Ishikawa (cell line): Measurements from ENCODE around the gene SEMA6A.

ENCODE experiments used
- CEBPB ChIP-seq: IDR thresholded peaks from 2 replicates; pipeline ENCODE4 v1.6.1; 2012
- NFIC ChIP-seq: IDR thresholded peaks from 2 replicates; pipeline ENCODE4 v1.6.1; 2012
- TF ChIP-seq, protein P1 (sequence below): IDR thresholded peaks from 2 replicates; pipeline ENCODE4 v1.6.1; 2012

DNA sequence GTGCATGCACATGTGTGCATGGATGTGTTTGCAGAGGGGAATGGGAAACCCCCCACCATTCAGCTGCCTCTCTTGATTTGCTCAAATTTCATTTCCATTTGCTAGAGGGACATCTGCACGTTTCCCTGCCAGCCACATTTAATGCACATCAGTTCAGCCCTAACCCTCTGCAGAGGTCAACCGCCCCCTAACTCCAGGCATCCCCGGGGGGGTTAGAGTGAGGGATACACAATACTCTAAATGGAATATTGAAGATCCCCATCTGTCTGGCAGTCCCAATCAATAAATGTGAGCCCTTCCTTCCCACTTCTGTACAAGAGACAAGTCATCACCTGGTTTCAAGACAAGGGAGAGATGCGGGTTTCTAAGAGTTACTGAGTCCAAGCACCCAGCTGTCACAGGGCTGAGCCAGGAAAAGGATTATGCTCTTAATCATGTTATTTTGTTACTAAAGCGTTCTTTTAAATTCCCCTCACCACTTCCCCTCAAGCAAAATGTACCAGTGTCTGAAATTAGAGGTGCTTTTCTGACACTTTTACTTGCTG lies 134.1 kb downstream of the SEMA6A start:
- TF ChIP-seq NFIC, result no peak
- TF ChIP-seq, protein P1, sequence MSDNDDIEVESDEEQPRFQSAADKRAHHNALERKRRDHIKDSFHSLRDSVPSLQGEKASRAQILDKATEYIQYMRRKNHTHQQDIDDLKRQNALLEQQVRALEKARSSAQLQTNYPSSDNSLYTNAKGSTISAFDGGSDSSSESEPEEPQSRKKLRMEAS, result no peak
- no peak for TF ChIP-seq CEBPB
